HG03558 (cell line): ENCODE data around the gene TIMM23.

Experiments
- ATAC-seq: cut with Tn5 transposase; IDR thresholded peaks from one replicate; pipeline ENCODE4 v1.9.1; 2021; ENCODE audit warnings: moderate number of reproducible peaks; ENCODE audit not compliant: unreplicated experiment; ENCODE audit errors: extremely low read depth

TIMM23 gene

GRCh38 chr10:46019569-46020343, 47.5 kb downstream of the TIMM23 start:
- no peak for ATAC-seq

- no peak for ATAC-seq
These were observed 48.0 kb downstream of the TIMM23 start for GRCh38 chr10:46020344-46020657.

GRCh38 chr10:46022978-46023702, 50.9 kb downstream of the TIMM23 start:
- peak; percentile 82 for ATAC-seq

GRCh38 chr10:46024948-46025347, 52.7 kb downstream of the TIMM23 start:
- no peak for ATAC-seq

- no peak for ATAC-seq
These were observed 53.1 kb downstream of the TIMM23 start for GRCh38 chr10:46025406-46025805.

GRCh38 chr10:46026106-46026505, 53.8 kb downstream of the TIMM23 start:
- ATAC-seq = no peak

GRCh38 chr10:46028584-46029460, 56.5 kb downstream of the TIMM23 start:
- peak; percentile 47 for ATAC-seq

- no peak for ATAC-seq
These were observed 57.3 kb downstream of the TIMM23 start for GRCh38 chr10:46029461-46030030.

- ATAC-seq = peak; percentile 89
These were observed 58.0 kb downstream of the TIMM23 start, which contains the start of gene NCOA4 for GRCh38 chr10:46030091-46030937. NCOA4 (minus strand) TSS chr10:46030623; CDS start chr10:46016680, 13,943 bp downstream.

- ATAC-seq = no peak
These were observed 59.6 kb downstream of the TIMM23 start for GRCh38 chr10:46031648-46032532.

GRCh38 chr10:46033602-46034011, 61.3 kb downstream of the TIMM23 start:
- no peak for ATAC-seq

GRCh38 chr10:46035923-46036849, 63.9 kb downstream of the TIMM23 start:
- ATAC-seq = no peak

GRCh38 chr10:46037107-46037825, 65.0 kb downstream of the TIMM23 start:
- no peak for ATAC-seq

- ATAC-seq = no peak
These were observed 67.7 kb downstream of the TIMM23 start for GRCh38 chr10:46040004-46040403.

- no peak for ATAC-seq
These were observed 70.2 kb downstream of the TIMM23 start for GRCh38 chr10:46042527-46042926.

- ATAC-seq = no peak
These were observed 74.0 kb downstream of the TIMM23 start, which contains the start of gene MSMB for GRCh38 chr10:46046261-46046660. MSMB (minus strand) TSS chr10:46046269; CDS start chr10:46046237, 32 bp downstream.

- ATAC-seq = no peak
These were observed 75.9 kb downstream of the TIMM23 start for GRCh38 chr10:46048152-46048551.
